ENCODE data around the gene WNK2.

Gene WNK2

DNA sequence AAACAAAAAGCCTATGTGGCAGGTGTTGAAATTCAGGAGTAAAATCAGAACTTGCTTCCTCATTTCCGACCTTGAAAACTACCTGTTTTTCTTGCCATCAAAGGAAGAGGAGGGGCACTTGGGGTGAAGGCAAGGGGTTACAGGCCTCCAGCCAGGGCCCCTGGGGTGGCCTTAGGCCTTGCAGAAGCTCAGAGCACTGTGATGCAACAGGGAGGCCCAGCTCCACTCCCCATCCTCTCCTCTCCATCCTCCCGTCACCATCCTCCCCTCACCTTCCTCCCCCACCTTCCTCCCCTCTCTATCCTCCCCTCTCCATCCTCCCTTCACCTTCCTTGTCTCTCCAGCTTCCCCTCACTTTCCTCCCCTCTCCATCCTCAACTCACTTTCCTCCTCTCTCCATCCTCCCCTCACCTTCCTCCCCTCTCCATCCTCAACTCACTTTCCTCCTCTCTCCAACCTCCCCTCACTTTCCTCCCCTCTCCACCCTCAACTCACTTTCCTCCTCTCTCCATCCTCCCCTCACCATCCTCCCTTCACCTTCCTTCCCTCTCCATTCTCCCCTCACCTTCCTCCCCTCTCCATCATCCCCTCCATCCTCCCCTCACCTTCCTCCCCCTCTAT is 111.6 kb downstream of the WNK2 start:
- no peak for DNase-seq (ENCODE audit: low read depth)

DNA sequence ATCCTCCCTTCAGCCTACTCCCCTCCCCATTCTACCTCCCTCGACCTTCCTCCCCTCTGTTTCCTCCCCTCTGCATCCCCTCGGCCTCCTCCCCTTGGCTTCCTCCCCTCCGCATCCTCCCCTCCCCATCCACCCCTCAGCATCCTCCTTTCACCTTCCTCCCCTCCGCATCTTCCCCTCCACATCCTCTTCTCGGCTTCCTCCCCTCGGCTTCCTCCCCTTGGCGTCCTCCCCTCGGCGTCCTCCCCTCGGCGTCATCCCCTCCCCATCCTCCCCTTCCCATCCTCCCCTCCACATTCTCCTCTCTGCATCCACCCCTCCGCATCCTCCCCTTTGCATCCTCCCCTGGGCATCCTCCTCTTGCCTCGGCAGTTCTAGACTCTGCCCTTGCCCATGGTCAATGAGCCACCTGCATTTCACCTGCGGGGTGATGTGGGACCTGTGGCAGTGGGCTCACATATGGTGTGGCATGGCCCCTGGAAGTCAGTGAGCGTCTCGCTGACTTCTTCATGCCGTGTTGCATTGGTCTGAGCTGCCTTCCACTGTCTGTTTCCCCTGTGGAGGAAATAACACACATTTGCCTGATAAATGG is 113.0 kb downstream of the WNK2 start:
- no peak for DNase-seq (ENCODE audit: low read depth)

DNA sequence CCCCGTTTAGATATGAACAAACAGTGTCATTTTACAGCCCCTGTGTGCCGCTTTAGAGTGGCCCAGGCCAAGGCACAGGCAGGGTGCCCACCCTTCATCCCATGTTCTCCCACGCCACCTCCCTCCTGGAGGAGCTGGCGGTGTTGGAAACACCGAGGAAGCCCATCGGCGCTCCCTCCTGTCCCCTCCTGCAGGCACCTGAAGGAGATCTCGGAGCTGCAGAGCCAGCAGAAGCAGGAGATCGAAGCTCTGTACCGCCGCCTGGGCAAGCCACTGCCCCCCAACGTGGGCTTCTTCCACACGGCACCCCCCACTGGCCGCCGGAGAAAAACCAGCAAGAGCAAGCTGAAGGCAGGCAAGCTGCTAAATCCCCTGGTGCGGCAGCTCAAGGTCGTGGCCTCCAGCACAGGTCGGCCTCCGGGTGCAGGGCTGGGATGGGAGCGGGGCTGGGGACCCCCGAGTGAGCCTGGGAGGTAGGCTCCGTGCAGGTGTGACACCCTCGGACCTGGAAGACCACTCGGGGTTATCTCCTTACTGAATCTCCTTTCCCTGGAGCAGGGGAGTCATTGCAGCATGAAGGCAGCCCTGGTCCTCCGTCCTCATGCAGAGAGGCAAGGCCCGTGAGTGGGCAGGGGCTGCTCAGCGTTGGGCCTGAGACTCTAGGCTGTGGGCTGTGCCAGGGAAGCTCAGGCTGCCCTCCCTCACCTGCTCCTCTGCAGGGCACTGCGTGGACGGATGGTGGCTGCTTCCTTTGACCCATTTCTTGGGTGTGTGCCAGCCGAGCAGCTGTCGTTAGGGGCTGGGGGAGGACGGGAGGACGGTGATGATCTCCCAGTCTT is 113.9 kb downstream of the WNK2 start:
- no peak for DNase-seq (ENCODE audit: low read depth)

DNA sequence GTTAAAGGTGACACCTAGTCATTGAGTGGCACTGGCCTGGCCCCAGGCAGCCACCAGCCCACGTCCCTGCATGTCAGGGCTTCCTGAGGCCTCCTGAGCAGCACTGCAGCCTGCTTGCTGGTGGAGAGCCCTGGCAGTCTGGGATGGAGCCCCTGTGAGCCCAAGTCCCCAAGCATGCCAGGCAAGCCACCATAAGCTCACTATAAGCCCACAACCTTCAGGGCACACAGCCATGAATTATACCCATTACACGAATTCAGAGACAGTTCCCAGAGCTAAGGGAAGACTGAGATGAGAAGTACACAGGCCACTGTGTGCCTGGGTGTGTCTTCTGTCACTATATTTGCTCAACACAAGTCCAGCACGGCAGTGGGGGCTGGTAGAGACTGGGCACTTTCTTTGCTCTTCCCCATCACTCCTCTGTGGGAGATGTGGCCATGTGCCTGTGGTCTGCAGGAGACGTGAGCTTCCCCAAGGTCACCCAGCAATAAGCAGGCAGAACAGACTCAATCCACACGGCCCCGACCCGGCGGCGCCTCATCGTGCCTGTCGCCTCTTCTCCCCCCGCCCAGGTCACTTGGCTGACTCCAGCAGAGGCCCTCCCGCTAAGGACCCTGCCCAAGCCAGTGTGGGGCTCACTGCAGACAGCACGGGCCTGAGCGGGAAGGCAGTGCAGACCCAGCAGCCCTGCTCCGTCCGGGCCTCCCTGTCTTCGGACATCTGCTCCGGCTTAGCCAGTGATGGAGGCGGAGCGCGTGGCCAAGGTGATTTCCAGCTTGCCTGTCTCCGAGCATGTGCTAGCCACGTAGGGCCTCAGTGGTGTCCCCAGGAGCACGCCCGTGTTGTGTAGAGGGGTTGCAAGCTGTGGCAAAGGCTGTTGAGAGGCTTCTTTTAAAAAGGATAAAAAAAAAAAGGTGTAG is 114.8 kb downstream of the WNK2 start:
- DNase-seq (ENCODE audit: low read depth) = no peak

DNA sequence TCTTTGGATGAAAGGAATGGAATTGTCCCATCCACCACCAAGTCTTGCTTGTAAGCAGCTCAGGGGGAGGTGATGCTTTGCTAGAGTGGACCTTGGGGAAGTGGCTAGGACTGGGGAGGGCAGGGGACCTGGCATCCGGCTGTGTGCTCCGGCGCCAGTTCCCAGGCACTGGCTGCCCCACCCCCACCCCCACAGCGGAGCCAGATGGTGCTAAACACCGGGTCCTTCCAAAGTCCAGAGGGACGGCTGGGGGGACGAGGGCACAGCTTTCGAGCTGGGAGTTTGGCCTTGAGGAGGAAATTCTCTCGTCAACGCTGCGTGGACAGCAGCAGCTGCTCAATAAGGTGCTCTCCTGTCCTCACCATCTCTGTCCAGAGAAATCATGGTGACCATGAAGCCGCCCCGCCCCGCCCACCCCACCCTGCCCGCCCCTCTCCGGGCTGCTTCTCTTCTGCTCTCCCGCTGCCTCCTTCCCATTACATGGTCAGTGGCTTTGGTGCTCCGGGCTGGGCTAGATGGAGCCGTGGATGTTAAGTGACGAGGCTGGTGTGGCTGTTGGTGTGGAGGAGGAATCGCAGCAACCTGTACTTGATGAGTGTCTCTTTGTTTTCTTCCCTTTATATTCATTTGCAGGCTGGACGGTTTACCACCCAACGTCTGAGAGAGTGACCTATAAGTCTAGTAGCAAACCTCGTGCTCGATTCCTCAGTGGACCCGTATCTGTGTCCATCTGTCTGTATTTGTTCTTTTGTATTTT is 115.7 kb downstream of the WNK2 start:
- DNase-seq (ENCODE audit: low read depth) = no peak

DNA sequence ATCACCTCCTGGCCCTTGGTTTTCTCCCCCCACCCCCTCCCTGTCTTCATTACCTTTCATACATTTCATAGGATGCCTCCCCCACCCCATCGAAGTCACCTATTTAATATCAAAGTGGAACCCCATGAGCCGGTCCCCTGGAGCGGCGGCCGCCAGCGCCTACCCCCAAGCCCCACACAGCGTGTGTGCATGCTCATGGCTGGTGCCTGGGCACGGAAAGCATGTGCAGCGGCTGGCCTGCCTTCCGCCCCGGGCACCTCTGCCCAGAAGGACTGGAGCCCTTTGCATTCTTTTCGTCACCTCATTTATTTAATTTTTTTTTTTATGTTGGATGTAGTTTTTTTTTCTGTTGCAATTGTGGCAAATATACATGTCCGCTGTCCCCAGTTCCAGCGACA is 116.2 kb downstream of the WNK2 start:
- no peak for DNase-seq (ENCODE audit: low read depth)

- DNase-seq (ENCODE audit: low read depth) = no peak
Measured at GRCh38 chr9:93300585-93301081, 116.7 kb downstream of the WNK2 start.

GRCh38 chr9:93301291-93301811 is 117.4 kb downstream of the WNK2 start:
- DNase-seq (ENCODE audit: low read depth) = no peak

DNA sequence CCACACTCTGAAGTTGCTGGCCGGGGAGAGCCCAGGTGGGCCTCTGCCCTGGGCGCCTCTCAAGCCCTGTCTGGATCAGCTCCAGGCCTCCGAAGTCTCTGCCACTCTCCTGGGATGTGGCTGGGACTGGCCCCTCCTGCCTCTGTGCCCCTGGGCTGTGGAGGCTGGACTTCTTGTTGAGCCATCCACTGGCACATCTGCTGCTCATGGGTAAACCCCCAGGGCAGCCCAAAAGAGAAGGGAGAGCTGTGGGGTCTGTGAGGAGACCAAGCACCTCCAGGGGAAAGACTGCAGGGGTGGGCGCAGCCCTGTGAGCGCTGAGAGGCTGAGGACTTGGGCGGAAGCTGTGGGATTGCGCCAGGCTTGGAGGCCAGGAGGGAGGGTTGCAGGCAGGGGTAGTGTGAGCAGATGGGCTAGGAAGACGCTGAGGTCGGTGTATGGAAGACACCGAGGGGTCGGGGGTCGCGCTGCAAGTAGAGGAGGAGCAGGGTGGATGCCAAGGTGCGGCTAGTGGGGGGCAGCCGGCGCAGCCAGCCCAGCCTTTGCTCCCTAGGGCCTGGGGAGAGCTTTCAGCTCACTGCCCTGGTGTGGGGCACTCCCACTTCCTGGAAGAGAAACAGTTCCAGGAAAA is 118.1 kb downstream of the WNK2 start:
- DNase-seq (ENCODE audit: low read depth) = no peak

GRCh38 chr9:93302586-93303257 is 118.8 kb downstream of the WNK2 start:
- peak; percentile 17 for DNase-seq (ENCODE audit: low read depth)

GRCh38 chr9:93303258-93303771 is 119.4 kb downstream of the WNK2 start:
- DNase-seq (ENCODE audit: low read depth) = no peak

GRCh38 chr9:93303806-93304573 is 120.1 kb downstream of the WNK2 start:
- DNase-seq (ENCODE audit: low read depth) = no peak

DNA sequence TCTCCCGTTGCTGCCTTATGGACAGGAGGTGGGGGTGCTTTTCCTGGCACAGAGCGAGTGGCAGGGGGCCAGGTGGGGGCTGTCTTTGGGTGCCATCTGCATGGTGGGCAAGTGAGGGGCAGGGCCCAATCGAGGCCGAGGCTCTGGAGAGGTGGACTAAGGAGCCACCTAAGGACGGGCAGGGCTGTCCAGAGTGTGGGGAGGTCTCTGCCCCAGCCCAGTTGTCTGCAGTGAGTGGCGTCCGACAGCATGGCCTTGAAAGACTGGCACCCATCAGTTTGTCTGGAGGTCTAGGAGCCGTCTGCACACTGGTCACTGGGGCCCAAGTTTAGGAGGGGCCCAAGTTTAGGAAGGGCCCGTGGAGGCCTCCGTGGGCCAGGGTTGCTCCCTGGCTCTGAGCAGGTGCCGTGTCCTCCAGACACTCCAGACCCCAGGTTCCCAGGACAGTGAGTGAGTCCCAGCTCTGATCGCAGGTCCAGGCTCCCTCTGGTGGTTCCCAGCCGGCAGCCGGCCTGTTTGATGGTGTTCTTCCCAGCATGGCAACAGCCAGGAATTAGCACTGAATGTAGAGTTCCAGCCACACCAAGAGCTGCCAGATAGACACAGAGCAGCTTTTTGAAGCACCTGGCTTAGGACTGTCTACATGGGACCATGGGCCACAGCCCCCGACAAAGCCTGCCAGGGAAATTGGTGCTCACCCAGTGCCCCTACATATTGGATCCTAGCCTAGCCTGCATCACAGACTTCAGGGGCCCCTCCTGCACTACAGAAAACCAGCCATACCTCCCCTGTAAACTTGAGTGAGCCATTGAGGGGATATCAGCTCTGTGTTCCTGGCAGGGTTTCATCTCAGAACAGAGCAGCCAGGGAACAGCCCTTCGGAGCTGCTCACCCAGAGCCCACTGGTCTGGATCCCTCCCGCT is 120.9 kb downstream of the WNK2 start:
- no peak for DNase-seq (ENCODE audit: low read depth)

DNA sequence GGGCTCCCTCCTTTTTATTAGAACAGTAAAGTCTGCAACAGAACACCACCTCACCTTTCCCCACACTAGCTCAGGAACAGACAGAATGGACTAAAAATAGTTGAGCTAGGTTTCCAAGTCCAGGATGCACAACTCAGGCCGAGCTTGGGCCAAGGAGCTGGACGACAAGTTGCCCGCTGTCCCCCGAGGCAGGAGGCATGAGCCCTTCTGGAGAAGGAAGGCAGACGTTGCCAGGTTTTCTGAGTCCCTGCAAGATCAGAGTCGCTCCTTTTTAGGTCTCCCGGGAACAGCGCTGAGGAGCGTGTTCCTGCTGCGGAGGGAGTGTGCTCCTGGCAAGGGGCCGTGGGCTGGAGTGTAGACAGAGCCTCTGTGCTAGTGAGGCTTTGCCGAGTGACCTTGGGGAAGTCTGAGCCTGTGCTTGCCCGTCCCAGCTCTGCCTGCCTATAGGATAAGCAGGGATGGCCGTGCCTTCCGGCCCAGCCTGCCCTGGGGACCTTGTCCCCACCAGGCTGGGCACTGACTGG is 121.6 kb downstream of the WNK2 start:
- DNase-seq (ENCODE audit: low read depth) = no peak

- DNase-seq (ENCODE audit: low read depth) = no peak
Measured at GRCh38 chr9:93306081-93306480, 122.1 kb downstream of the WNK2 start.

- no peak for DNase-seq (ENCODE audit: low read depth)
Measured at GRCh38 chr9:93306579-93307091, 122.7 kb downstream of the WNK2 start.

- no peak for DNase-seq (ENCODE audit: low read depth)
Measured at GRCh38 chr9:93307468-93308157, 123.7 kb downstream of the WNK2 start.
